CD4-positive, alpha-beta T cell treated with Interleukin-15 for 1 hour (primary cell): ENCODE data around the gene CIDEA.
"Not testable (repeated sequence)": the region's sequence is repeated elsewhere in the genome, so short reads cannot be mapped to it uniquely, and the experiment has no call there.

Experiments
- DNase-seq: peaks from one replicate; pipeline ENCODE4 v3.0.0-alpha.2; 2020

The CIDEA gene, protein sequence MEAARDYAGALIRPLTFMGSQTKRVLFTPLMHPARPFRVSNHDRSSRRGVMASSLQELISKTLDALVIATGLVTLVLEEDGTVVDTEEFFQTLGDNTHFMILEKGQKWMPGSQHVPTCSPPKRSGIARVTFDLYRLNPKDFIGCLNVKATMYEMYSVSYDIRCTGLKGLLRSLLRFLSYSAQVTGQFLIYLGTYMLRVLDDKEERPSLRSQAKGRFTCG

DNA sequence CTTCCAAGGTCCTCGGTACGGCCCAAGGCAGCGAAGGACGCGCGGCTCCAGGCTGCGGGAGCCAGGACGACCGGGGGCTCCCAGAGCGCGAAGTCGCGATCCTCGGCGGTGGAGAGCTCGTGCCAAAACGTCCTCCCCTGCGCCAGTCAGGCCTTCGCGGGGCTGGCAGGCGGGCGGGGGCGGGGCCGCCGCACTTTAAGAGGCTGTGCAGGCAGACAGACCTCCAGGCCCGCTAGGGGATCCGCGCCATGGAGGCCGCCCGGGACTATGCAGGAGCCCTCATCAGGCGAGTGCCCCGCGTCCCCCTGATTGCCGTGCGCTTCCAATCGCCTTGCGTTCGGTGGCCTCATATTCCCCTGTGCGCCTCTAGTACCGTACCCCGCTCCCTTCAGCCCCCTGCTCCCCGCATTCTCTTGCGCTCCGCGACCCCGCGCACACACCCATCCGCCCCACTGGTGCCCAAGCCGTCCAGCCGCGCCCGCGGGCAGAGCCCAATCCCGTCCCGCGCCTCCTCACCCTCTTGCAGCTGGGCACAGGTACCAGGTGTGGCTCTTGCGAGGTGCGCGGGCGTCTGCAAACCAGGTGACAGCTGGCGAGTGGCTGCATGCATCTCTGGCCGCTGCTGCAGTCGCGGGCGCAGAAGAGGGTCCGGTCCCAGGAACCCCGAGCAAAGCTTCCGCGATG, at the start of gene CIDEA:
TSS of gene CIDEA (plus strand) at position 226 of the 684 bp plus-strand sequence. CDS start at position 249, 23 bp downstream.
- DNase-seq: no peak

DNA sequence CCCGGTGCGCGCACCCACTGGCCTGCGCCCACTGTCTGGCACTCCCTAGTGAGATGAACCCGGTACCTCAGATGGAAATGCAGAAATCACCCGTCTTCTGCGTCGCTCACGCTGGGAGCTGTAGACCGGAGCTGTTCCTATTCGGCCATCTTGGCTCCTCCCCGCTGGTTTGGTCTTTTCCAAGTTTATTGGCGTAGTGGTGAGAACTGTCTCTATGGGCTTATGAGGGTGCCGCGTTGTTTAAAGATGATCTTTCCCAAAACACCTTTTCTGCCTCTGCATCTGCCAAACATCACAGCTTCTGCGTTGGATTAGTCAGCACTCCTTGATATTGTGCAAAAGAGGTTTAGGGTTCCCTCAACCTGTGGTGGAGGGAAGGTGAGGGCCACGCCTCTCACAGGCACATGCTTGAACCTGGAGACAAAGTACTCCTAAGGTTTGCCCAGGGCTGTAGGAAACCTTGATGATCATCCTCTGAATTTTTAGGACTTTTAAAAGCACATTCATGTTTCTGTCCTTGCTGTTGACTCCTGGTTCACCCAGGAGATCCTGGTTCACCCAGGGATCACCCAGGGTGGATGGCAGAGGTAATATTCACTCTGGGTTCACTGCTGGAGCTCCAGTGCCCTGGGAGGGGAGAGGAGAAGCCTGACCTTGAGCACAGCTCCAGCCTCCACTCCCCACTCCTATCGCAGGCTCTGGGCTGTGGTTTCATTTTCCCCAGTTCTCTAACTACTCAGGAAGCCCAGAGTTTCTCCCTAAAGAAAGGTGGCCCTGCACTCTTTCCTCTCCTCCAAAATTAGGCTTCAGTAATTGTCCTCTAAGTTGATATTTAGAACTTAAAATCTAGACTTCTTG, 45.6 kb upstream of the CIDEA start:
- DNase-seq: not testable (repeated sequence)

DNA sequence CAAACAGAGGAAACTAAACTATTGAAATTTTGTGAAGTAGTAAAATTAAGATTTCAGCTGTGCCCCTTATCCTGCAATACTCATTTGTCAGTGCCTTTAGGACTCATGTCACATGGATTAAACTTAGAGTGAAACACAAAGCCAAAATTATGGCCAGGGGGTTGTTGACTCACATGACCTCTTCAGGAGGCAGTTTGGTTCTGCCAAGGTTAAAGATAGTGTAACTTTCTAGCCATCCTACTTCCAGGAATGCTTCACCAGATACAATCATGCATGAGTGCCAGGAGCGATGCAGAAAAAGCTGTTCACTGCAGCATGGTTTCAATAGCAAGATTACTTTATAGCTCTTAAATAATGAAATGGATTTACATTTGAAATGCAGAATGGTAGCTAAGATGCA, 41.9 kb upstream of the CIDEA start:
- not testable (repeated sequence) for DNase-seq

DNA sequence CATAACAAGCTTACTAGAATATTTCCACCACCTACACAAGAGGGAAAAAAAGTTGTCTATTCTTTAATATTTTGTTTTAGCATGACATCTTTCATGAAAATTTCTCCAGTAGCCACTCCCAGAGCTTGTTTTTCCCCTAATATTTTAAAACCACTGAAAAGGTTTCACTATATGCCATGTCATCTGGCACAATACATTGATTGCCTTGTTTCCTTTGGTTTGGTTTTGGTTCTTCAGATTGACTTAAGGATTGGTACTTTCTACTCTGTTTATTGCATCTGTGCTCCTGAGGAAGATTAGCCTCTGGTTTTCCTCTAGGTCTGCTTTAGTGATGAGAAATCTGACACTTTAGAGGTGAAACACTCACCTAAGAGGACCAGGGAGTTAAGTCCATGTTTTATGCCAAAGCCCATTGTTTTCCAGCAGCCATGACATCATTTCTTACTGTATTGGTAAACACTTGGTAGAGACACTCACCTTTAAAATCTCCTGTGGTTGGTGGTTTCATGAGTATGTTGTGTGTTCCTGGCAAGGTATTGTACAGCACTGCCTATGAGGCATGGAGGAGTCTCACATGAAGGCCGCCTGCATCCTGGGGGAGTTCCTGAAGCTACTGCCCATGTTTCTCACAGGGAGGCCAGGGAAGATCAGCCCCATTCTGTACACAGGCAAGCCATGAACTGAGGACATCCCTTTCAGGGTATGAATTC, 39.7 kb upstream of the CIDEA start:
- not testable (repeated sequence) for DNase-seq

DNA sequence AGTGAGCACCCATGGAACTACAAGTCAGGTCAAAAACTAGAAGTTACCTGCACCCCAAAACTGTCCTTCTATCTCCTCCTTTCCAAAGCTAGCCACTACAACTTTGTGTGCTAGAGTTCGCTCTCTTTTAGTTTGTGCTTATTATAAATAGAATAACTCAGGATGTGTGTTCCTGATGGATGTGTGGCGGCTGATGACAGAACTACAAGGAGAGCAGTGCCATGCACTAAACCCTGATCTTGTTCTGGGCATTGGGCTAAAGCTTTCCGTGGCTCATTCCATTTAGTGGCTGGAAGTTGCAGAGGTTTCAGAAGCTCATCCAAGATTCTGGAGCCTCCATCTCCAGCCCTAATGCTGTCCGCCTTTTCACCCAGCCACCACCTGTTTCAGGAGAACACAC, 37.7 kb upstream of the CIDEA start:
- not testable (repeated sequence) for DNase-seq

DNA sequence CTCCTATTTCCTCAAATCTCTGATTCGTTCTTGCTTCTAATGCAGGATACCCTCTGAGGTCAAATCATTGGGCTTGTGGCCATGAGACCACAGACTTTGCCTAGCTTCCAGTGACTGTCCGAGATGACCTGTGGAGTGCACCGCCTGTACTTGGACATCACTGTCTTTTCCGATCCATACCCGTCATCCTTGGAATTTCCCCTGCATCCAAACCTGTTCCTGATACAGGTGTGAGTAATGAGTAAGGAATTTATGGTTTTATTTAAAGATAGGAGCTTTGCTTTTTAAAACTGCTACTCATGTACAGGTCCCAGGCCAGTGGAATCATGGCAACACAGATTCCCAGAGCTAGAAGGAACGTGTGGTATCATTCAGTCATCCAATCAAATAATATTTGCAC, 35.6 kb upstream of the CIDEA start:
- DNase-seq: not testable (repeated sequence)

DNA sequence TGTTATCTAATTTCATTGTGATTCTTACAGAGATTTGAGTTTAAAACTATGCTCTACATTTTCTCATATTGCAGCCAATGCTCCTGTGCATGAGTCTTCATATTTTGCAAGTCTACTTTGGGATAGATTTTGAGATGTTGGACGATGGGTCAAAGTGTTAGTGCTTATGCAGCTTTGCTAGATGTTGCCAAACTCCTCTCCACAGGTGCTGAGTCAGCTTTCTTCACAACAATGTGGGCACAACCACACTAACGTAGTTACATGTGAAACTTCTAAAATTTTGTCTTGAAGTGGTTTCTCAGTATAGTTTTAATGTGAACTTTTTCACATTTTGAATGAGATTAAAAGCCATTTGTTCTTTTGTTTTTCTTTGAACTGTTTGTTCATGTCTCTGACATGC, 32.1 kb upstream of the CIDEA start:
- DNase-seq: not testable (repeated sequence)

DNA sequence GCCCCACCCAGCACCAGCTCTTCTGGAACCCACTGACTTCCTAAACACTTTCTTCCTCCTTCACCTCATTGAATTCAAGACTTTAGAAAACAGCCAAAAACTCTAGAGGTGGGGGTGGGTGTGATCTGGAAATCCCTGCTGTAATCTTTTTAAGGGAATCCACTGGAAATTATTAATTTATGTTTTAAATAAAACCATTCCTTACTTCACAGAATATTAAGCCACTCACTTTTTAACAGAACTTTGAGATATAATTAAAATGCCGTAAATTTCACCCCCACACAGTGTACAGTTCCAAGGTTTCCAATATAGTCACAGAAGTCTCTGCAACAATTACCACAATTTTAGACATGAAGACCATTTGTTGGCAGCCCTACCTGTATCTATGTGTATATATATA, 30.8 kb upstream of the CIDEA start:
- not testable (repeated sequence) for DNase-seq

DNA sequence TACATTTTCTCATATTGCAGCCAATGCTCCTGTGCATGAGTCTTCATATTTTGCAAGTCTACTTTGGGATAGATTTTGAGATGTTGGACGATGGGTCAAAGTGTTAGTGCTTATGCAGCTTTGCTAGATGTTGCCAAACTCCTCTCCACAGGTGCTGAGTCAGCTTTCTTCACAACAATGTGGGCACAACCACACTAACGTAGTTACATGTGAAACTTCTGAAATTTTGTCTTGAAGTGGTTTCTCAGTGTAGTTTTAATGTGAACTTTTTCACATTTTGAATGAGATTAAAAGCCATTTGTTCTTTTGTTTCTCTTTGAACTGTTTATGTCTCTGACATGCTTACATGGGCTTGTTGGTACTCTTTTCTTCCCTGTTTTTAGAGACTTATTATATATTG, 27.4 kb upstream of the CIDEA start:
- not testable (repeated sequence) for DNase-seq

DNA sequence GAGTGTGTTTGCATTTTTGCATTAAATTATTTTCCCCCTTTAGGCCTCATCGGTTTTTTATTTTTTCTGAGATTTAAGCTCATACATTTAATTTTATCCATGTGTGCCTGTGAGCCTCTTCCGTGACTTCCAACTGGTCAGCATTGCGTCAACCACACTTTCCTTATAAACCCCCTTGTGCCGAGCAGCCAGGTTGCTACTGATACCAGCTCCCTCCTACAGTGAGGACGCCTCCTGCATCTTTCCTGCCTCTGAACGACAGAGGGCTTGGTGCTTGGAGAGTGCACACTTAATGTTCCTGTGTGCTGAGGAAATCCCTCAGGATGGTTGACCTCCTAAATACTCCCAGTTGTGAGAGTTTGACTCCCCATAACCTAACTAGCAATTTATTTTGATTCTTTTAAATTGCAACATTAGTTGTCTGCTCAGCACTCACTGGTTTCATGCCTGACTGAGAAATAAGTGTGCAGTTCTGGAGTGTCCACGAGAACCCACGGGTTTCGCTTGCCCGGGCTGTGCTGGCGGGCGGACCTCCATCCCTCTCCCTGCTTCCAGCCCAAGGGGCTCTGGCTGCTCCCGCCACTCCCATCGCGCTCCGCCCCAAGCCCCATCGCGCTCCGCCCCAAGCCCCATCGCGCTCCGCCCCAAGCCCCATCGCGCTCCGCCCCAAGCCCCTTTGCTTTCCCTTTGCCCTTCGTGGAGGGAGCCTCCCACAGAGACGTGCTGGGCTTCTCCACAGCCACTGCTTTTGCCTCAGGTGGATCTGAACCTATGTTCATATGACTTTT, 26.6 kb upstream of the CIDEA start:
- not testable (repeated sequence) for DNase-seq

DNA sequence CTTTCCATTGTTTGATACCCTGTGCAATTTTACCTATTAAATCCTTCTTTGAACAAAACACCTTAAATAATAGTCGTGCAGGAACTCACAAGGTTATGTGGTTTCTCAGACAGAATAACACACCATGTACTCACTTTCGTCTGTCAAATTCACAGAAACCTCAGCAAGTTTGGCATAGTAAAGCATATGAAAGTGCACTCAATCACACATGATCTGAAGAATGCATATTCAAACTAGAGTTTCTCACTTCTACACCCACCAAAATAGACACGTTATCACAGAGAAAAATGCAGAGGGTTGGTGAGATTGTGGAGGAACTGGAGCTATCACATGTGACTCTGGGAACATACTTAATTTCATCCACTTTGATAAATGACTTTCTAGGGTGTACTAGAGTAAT, 25.9 kb upstream of the CIDEA start:
- DNase-seq: not testable (repeated sequence)

DNA sequence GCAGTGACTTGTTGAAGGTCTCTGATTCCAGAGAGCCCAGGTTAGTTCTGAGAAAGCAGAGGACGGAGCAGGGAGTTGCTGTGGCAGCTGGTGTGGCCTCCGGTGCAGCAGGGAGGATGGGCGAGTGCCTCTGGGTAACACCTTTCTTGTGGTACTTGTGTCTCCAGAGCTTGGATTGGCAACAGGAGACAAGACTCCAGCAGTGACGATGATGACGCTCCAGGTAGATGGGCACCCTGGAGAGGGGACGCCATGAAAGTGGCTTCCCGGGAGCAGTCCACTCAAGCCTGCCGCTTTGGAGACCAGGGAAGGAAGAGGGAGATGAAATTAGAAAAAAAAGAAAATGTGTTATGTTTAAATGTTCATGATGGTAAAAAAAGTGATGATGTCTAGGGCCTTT, 23.6 kb upstream of the CIDEA start:
- not testable (repeated sequence) for DNase-seq

DNA sequence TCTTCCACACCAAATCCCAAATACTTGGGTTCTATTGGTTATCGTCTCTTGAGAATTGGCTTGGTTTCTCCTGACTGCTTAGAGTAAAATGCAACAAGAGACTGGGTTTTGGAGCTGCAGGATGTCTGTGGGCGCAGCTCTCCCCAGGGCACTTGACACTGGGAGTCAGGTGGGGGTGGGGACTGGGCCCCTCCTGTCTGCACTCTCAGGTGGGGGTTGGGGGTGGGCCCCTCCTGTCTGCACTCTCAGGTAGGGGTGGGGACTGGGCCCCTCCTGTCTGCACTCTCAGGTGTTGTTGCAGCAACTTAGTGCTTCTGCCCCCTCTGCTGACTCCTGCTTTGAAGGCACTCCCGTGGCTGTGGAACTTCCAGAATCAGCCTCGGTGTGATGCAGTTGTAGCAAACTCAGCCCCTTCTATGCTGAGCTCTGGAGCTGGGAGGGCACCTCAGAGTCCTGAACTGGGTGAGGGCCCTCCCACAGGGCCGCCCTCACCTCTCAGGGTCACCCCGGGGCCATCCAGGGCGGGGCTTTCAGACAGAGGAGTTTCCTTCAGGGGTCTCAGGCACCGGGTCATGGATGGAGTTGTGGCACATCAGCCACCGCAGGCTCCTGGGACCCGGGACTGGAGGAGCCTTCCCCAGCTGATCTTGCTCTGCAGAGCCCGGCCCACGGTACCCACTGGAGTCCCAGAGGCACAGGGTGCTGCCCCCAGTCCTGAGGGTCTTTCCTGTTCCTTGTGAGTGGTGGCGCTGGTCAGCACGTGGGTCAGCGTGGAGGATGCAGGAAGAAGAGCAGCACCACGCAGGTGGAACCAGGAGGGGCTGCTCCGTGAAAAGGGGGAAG, 22.9 kb upstream of the CIDEA start:
- DNase-seq: no peak

DNA sequence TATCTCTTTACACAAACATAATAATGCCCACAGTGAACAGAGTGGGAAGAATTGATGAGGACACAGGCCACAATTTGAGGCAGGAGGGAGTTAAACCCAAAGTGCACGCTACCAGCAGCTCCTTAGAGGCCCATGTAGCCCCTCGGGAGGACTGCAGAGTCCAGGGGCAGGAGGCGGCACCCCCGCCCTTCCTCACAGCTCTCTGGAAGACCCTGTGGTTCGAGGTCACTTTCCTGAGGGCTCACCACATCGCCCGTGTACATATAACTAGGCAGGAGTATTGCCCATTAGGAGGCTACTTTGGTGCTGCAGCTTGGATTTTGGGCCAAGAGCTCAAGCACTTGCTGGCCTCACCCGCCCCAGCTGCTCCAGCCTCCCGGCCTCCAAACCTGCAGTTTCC, 22.2 kb upstream of the CIDEA start:
- no peak for DNase-seq

DNA sequence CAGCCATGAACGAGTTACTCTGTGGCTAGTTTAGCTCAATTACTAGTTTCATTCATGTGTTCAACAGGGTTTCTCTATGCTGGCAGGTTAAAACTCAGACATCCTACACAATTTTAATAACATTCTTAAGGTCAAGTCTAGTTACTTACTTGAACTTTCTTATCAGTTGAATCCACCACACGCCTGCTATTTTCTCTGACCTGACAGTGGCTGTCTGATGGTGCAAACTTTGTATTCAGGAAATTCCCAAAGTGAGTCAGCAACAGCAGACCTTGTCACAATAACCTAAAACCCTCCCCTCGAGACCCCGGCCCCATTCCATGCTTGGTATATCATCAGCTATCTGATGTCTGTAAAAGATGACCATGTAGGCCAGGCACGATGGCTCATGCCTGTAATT, 20.8 kb upstream of the CIDEA start:
- no peak for DNase-seq

DNA sequence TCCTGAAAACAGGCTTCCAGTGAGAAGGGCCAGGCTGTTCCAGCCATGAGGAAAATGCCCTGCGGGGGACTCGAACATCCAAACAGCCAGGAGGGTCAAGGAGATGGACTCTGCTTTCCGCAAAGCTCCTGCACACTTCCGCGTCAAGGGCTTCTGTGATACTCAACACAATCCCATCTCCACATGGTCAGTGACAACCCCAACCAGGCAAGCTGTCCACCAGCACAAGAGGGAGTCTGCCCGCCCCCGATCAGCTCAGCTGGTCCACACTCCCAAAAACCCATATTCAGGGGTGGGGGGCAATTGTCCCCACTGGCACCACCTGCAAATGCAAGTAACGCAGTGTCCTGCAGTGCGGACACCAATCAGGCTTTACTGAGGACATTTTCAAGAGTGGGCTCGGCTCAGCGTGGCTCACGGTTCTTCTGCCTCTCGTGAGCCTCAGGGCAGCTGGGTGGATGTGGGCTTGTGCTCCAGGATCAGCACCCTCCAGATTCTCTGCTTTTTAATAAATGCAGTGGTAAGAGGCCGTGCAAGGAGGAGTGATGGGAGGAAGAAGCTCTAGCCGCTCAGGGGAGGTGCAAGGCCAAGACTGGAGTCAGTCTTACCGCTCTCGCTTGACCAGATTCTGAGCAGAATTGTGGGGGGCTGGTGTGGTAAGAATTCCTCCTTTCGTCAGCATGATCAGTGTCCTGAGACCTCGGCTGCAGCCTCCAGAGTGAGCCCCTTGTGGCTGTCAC, 19.5 kb upstream of the CIDEA start:
- no peak for DNase-seq

DNA sequence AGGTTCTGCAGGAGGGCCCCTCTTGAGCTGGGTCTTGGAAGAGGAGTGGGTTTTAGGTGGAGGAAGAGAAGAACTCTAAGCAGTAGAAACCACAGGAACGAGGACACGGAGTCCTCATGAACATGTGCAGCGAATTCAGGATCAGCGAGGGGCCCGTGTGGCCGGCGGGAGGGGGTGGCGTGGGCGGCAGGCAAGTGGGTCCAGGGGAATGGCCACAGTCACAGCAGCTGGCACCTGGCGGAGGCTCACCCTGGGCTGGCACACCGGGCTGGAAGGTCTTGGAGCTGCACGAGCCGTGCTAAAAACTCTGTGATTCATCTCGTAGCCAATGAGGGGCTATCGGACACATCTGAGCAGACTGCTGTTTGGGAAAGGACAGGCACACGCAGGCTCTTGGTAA, 18.0 kb upstream of the CIDEA start:
- DNase-seq: no peak

DNA sequence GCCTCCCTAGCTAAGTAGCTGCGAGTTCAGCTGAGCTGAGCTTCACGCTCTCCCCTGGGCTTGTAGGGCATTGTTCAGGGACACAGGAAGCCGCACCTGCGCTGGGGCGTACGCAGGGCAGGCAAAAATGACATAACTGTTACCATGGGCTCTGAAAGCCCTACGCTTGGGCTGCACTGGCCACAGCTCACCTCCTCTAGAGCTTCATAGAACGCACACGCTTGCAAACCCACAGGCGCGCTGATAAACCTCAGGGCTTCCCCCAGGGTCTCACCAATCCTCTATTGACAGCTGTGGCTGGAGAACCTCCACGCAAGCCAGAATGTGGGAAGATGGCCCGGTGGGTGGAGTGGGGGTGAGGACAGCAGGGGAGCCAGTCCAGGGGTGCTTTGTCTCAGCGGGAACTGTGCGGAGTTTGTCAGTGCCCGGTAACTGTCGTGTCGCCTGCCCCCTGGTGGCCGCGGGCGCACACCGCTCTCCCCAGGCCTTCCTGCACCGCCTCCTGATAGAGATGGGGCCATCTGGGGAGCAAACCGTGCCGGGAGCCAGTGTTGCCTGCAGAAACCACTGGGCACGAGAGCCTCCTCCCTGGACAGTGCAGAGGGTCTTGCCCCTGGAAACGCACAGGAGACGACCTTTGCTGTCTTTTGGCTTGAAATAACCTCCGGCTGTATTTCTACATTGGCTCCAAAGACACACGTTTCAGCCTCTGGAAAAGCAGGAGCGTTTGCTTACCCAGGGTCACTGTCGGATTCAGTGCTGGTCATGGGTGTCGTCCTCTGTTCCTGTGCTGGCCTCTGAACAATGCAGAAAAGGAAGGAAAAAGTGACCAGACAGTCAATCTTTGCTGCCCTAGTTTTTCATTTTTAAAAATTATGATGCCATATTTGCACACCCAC, 17.0 kb upstream of the CIDEA start:
- peak; percentile 45 for DNase-seq

DNA sequence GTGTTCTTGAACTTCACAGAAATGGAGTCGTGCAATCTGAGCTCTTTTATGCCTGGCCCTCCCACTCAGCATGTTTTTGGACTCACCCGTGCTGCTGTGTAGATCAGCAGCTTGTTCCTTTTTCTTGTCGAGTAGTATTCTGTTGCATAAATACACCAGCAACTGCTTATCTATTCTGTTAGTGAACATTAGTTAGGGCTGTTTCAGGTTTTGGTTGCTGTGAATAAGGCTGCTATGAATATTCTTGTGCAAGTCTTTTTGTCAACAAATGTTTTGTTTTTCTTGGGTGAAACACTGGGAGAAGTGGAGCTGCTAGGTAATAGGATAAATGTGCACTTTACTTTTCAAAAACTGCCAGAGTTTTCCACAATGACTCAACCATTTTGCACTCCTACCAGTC, 15.3 kb upstream of the CIDEA start:
- no peak for DNase-seq
